ENCODE measurements around the gene BCAS3. TPM values are rescaled to one million over a fixed set of nuclear protein-coding genes. Genes with fewer than 3 reads are reported as not detected.

Gene BCAS3
- polyA plus RNA-seq, 3 donors, result 10.3 to 19.1 (median 14.7) TPM

- H3K4me3 Mint-ChIP-seq, result no peak overlapping the region
- H3K9me3 Mint-ChIP-seq, result no peaks in the 10 kb centered on the region
- Histone ChIP-seq H3K9me3 (replicated peaks in 1 of 2; ENCODE audit: control insufficient read depth in 1 of 2, insufficient read depth in 1 of 2, low read length in 2 of 2) (no peaks in the 10 kb centered on the region), H2AFZ (ENCODE audit: insufficient read depth, low read depth, low read length, poor library complexity, severe bottlenecking) (no peak overlapping the region), H3K27ac (ENCODE audit: low read depth in 1 of 2, low read length in 2 of 2) (no peak overlapping the region), H3K4me1 (ENCODE audit: control insufficient read depth in 1 of 2, insufficient read depth in 2 of 2, low read length in 2 of 2) (peaks cover 15 to 21% of the 10 kb centered on the region in 2 donors), H3K4me2 (replicated peaks; ENCODE audit: extremely low read depth, low read length, poor library complexity, severe bottlenecking) (no peak overlapping the region), H3K9ac (ENCODE audit: insufficient read depth, low read length, poor library complexity, severe bottlenecking) (no peak overlapping the region), H3K79me2 (ENCODE audit: insufficient read depth, low read length) (no peaks in the 10 kb centered on the region), H3K4me3 (replicated peaks in 1 of 3; ENCODE audit: low read depth in 2 of 3, low read length in 3 of 3) (no peak overlapping the region), H4K20me1 (ENCODE audit: insufficient read depth, low read length) (no peaks in the 10 kb centered on the region), H3K36me3 (replicated peaks in 1 of 2; ENCODE audit: control insufficient read depth in 1 of 2, insufficient read depth in 2 of 2, low read length in 2 of 2) (no peaks in the 10 kb centered on the region), H3K27me3 (ENCODE audit: control insufficient read depth in 2 of 2, insufficient read depth in 2 of 2, low read length in 2 of 2) (no peaks in the 10 kb centered on the region)
- H3K36me3 Mint-ChIP-seq, result peaks cover 0 to 2% of the 10 kb centered on the region in 2 donors
- no peak for DNase-seq
- H3K27ac Mint-ChIP-seq, result no peak overlapping the region
- no CpG with 5 or more reads among the region's 7 CpGs for WGBS (ENCODE audit: insufficient coverage)
- intact Hi-C loops (cut with micrococcal nuclease), result loop anchor here in 1 of 2 donors (5.0 kb wide), 1 partner anchor 116 kb away; no protein-coding TSS in a partner anchor
- H3K4me1 Mint-ChIP-seq, result peaks cover 26% of the 10 kb centered on the region
- peaks cover 0 to 2% (median 2%) of the 10 kb centered on the region in 3 donors for H3K27me3 Mint-ChIP-seq (ENCODE audit: low read depth in 3 of 3)
- TF ChIP-seq CTCF (IDR thresholded peaks at IDR 0.05), result no peak
Measured at GRCh38 chr17:61136296-61136695, 458.6 kb downstream of the BCAS3 start.

- H2AFZ ChIP-seq (ENCODE audit: insufficient read depth, low read depth, low read length, poor library complexity, severe bottlenecking), result peak overlapping the region; percentile 23
- intact Hi-C loops (cut with micrococcal nuclease), result loop anchor here in 1 of 2 donors (5.0 kb wide), 1 partner anchor 113 kb away; no protein-coding TSS in a partner anchor
- Mint-ChIP-seq H3K9me3 (no peaks in the 10 kb centered on the region), H3K4me1 (peaks cover 28% of the 10 kb centered on the region), H3K4me3 (peak overlapping the region in 1 of 2 donors; percentile 70), H3K27ac (peak overlapping the region; percentile 3 to 88 (median 65)), H3K27me3 (ENCODE audit: low read depth in 3 of 3) (peaks cover 0 to 2% (median 2%) of the 10 kb centered on the region in 3 donors), H3K36me3 (no peaks in the 10 kb centered on the region)
- no peaks in the 10 kb centered on the region for H3K79me2 ChIP-seq (ENCODE audit: insufficient read depth, low read length)
- no peaks in the 10 kb centered on the region for H3K27me3 ChIP-seq (ENCODE audit: control insufficient read depth in 2 of 2, insufficient read depth in 2 of 2, low read length in 2 of 2)
- peak overlapping the region in 1 of 2 donors; percentile 5 for H3K27ac ChIP-seq (ENCODE audit: low read depth in 1 of 2, low read length in 2 of 2)
- no peak for TF ChIP-seq CTCF (IDR thresholded peaks at IDR 0.05)
- H3K9ac ChIP-seq (ENCODE audit: insufficient read depth, low read length, poor library complexity, severe bottlenecking), result no peak overlapping the region
- WGBS (ENCODE audit: insufficient coverage), result 0% methylated on average over 1 of the region's 4 CpGs
- peak overlapping the region in 1 of 3 experiments; percentile 19 for H3K4me3 ChIP-seq (replicated peaks in 1 of 3; ENCODE audit: low read depth in 2 of 3, low read length in 3 of 3)
- DNase-seq, result peak; percentile 69 to 80 (median 74)
- H3K9me3 ChIP-seq (replicated peaks in 1 of 2; ENCODE audit: control insufficient read depth in 1 of 2, insufficient read depth in 1 of 2, low read length in 2 of 2), result no peaks in the 10 kb centered on the region
- H3K36me3 ChIP-seq (replicated peaks in 1 of 2; ENCODE audit: control insufficient read depth in 1 of 2, insufficient read depth in 2 of 2, low read length in 2 of 2), result no peaks in the 10 kb centered on the region
- H4K20me1 ChIP-seq (ENCODE audit: insufficient read depth, low read length), result no peaks in the 10 kb centered on the region
- peaks cover 15 to 21% of the 10 kb centered on the region in 2 donors for H3K4me1 ChIP-seq (ENCODE audit: control insufficient read depth in 1 of 2, insufficient read depth in 2 of 2, low read length in 2 of 2)
- peak overlapping the region; percentile 9 for H3K4me2 ChIP-seq (replicated peaks; ENCODE audit: extremely low read depth, low read length, poor library complexity, severe bottlenecking)
Measured at GRCh38 chr17:61139219-61139618, 461.6 kb downstream of the BCAS3 start.

All from CD14-positive monocyte (primary cell).